Stimulated activated CD8-positive, alpha-beta memory T cell treated with anti-CD3 and anti-CD28 coated beads, Interleukin-12 subunit alpha, Interleukin-12 subunit beta, amount 100 ng/mL, for 4 hours (primary cell): ENCODE results near the gene GNA12.

ENCODE experiments used
- DNase-seq: peaks from one replicate; pipeline ENCODE4 v3.0.0-alpha.2; 2020; ENCODE audit warnings: low read depth

The GNA12 gene

GRCh38 chr7:2802101-2802500 lies 42.0 kb downstream of the GNA12 start:
- DNase-seq, result no peak

- no peak for DNase-seq
These were observed 43.0 kb downstream of the GNA12 start for GRCh38 chr7:2800931-2801688.

- DNase-seq, result no peak
These were observed 43.7 kb downstream of the GNA12 start for GRCh38 chr7:2800220-2800930.

- no peak for DNase-seq
These were observed 44.9 kb downstream of the GNA12 start for GRCh38 chr7:2799253-2799652.

GRCh38 chr7:2798669-2799068 lies 45.4 kb downstream of the GNA12 start:
- DNase-seq, result no peak

- no peak for DNase-seq
These were observed 47.5 kb downstream of the GNA12 start for GRCh38 chr7:2796358-2797352.

- no peak for DNase-seq
These were observed 48.2 kb downstream of the GNA12 start for GRCh38 chr7:2795906-2796305.

- no peak for DNase-seq
These were observed 49.1 kb downstream of the GNA12 start for GRCh38 chr7:2794836-2795636.

- DNase-seq, result no peak
These were observed 51.1 kb downstream of the GNA12 start for GRCh38 chr7:2792856-2793487.

- DNase-seq, result no peak
These were observed 51.9 kb downstream of the GNA12 start for GRCh38 chr7:2792235-2792634.

- DNase-seq, result no peak
These were observed 52.7 kb downstream of the GNA12 start for GRCh38 chr7:2791390-2791789.

- DNase-seq, result no peak
These were observed 56.7 kb downstream of the GNA12 start for GRCh38 chr7:2787251-2787951.

- no peak for DNase-seq
These were observed 57.4 kb downstream of the GNA12 start for GRCh38 chr7:2786607-2787116.

GRCh38 chr7:2785071-2785500 lies 59.0 kb downstream of the GNA12 start:
- DNase-seq, result no peak

- DNase-seq, result no peak
These were observed 61.5 kb downstream of the GNA12 start for GRCh38 chr7:2782565-2782964.

- no peak for DNase-seq
These were observed 62.0 kb downstream of the GNA12 start for GRCh38 chr7:2782121-2782520.

- no peak for DNase-seq
These were observed 62.5 kb downstream of the GNA12 start for GRCh38 chr7:2781636-2782035.

GRCh38 chr7:2779051-2779450 lies 65.1 kb downstream of the GNA12 start:
- DNase-seq, result no peak

GRCh38 chr7:2777898-2778535 lies 66.1 kb downstream of the GNA12 start:
- no peak for DNase-seq

GRCh38 chr7:2776401-2776800 lies 67.7 kb downstream of the GNA12 start:
- no peak for DNase-seq
